ENCODE data around the gene FCRL6. TPM values are rescaled to one million over a fixed set of nuclear protein-coding genes. Genes with fewer than 3 reads are reported as not detected.
A peak's percentile ranks its signal among the peaks of the same experiment; 100 is the strongest.

The FCRL6 gene
- total RNA-seq, 1 experiment from 2014 or later = not detected

GRCh38 chr1:159790237-159790917 is 11.8 kb upstream of the FCRL6 start:
- DNase-seq (ENCODE audit: low read depth, low spot score) = peak; percentile 63

GRCh38 chr1:159791031-159791430 is 11.1 kb upstream of the FCRL6 start:
- in situ Hi-C loops (cut with HindIII; ENCODE audit: low pct_unique_long_range_greater_than_20kb, low sequenced_read_pairs) = loop anchor here (25.0 kb wide), 1 partner anchor 96 kb away; no protein-coding TSS in a partner anchor

More at GRCh38 chr1:159790237-159790917, 11.8 kb upstream of the FCRL6 start:
- in situ Hi-C loops (cut with HindIII; ENCODE audit: low pct_unique_long_range_greater_than_20kb, low sequenced_read_pairs) = loop anchor here (25.0 kb wide), 1 partner anchor 97 kb away; no protein-coding TSS in a partner anchor

DNA sequence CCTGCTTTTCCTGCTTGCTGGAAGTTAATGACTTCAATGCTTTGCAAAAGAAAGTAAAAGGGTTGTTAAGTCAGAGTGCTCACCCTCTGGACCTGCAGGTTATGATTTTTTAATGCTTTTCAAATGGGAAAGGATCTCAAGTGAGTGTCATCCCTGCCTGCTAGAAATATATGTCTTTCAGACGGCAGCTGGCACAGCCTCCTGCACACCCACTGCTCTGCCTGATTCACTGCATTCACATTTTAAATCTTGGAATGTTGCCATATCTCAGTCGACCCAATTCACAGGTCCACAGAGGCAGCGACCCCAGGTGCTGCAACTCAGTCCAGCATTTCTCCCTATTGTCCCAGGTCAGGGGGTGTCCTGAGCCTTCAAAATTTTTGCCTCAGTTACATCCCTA is 10.7 kb upstream of the FCRL6 start:
- in situ Hi-C loops (cut with HindIII; ENCODE audit: low pct_unique_long_range_greater_than_20kb, low sequenced_read_pairs) = loop anchor here (25.0 kb wide), 1 partner anchor 96 kb away; no protein-coding TSS in a partner anchor
- no peak for DNase-seq (ENCODE audit: low read depth, low spot score)

More at GRCh38 chr1:159791031-159791430, 11.1 kb upstream of the FCRL6 start:
- no peak for DNase-seq (ENCODE audit: low read depth, low spot score)

- in situ Hi-C loops (cut with HindIII; ENCODE audit: low pct_unique_long_range_greater_than_20kb, low sequenced_read_pairs) = loop anchor here (25.0 kb wide), 1 partner anchor 92 kb away; no protein-coding TSS in a partner anchor
These were observed 6.6 kb upstream of the FCRL6 start for GRCh38 chr1:159795534-159795933.

GRCh38 chr1:159798893-159799292 is 3.3 kb upstream of the FCRL6 start:
- in situ Hi-C loops (cut with HindIII; ENCODE audit: low pct_unique_long_range_greater_than_20kb, low sequenced_read_pairs) = loop anchor here (25.0 kb wide), 1 partner anchor 88 kb away; no protein-coding TSS in a partner anchor
- peak; percentile 96 for DNase-seq (ENCODE audit: low read depth, low spot score)

More at GRCh38 chr1:159795534-159795933, 6.6 kb upstream of the FCRL6 start:
- peak; percentile 70 for DNase-seq (ENCODE audit: low read depth, low spot score)

DNA sequence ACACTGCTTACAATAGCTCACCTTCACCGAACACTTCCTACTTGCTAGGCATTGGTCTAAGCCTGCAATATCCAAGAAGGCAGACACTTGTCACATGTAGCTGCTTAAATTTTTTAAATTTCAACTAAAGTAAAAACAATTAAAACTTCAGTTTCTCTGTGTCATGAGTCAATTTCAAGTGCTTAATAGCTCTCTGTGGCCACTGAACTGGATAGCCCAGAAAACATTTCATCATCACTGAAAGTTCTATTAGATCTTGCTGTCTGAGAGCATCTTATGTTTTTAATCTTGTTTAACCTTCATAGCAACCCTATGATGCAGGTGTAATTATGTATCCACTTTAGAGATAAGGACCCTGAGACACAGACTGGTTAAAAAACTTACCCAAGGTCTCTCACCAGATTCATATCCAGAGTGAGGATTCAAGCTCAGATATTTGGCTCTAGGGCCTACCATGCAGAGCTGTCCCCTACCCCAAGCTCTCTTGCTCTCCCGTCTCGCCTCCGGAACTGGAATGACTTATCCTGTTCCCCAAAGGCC is 2.6 kb upstream of the FCRL6 start:
- in situ Hi-C loops (cut with HindIII; ENCODE audit: low pct_unique_long_range_greater_than_20kb, low sequenced_read_pairs) = loop anchor here (25.0 kb wide), 1 partner anchor 88 kb away; no protein-coding TSS in a partner anchor
- no peak for DNase-seq (ENCODE audit: low read depth, low spot score)

DNA sequence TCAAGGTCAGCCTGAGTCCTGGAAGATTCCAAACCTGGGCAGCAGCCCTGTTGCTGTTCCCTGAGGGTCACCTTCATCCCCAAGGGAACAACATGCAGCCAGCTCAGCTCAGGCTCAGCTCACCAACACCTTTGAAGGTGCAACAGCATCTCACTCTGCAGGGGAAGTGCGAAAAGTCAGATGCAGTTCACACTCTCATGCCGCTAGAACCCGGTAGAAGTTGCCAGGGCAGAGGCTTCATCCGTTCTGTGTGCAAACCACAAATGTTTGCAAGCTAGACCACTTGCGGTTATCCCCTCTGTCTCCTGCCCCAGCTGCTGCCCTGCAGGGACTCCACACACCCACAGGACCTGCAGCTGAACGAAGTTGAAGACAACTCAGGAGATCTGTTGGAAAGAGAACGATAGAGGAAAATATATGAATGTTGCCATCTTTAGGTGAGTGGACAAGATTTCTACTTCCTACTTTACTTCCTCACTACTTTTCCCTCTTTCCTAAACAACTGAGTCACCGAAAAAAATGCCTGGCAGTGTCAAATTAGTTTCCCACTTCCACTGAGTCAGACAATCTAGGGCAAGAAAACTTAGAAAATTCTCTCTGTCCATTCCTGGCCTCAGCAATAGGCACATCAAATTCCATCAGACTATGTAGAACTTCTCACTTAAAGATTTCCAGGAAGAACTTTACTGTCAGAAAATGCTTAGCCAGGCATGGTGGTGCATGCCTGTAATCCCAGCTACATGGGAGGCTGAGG is 1.8 kb upstream of the FCRL6 start:
- no peak for DNase-seq (ENCODE audit: low read depth, low spot score)
- in situ Hi-C loops (cut with HindIII; ENCODE audit: low pct_unique_long_range_greater_than_20kb, low sequenced_read_pairs) = no loop called here

GRCh38 chr1:159803956-159804689 is 2.0 kb downstream of the FCRL6 start:
- DNase-seq (ENCODE audit: low read depth, low spot score) = no peak
- in situ Hi-C loops (cut with HindIII; ENCODE audit: low pct_unique_long_range_greater_than_20kb, low sequenced_read_pairs) = no loop called here

GRCh38 chr1:159804924-159805323 is 2.8 kb downstream of the FCRL6 start:
- peak; percentile 86 for DNase-seq (ENCODE audit: low read depth, low spot score)

GRCh38 chr1:159815926-159816325 is 13.8 kb downstream of the FCRL6 start:
- in situ Hi-C loops (cut with HindIII; ENCODE audit: low pct_unique_long_range_greater_than_20kb, low sequenced_read_pairs) = no loop called here
- no peak for DNase-seq (ENCODE audit: low read depth, low spot score)

More at GRCh38 chr1:159804924-159805323, 2.8 kb downstream of the FCRL6 start:
- in situ Hi-C loops (cut with HindIII; ENCODE audit: low pct_unique_long_range_greater_than_20kb, low sequenced_read_pairs) = no loop called here

DNA sequence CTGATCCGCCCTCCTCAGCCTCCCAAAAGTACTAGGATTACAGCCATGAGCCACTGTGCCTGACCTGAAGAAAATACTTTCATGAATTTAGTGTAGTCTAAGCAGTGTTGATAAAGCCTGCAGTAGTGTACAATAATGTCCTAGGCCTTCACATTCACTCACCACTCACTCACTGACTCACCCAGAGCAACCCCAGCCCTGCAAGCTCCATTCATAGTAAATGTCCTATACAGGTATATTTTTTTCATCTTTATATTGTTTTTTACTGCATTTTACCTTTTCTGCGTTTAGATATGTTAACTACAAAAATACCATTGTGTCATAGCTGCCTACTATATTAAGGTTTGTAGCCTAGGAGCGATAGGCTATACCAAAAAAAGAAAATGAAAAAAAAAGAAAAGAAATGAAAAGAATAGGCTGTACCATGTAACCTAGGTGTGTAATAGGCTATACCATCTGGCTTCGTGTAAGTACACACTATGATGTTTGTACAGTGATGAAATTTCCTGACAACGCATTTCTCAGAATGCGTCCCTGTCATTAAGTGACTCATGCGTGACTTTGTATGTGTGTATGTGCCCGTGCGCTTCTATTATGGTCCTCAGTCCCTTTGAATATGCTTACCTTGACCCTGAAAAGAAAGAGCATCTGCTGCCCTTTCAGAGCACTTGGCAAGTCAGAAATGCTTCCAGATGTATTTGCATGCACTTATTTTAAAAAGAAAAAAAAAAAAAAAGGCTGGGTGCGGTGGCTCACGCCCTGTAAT is 15.3 kb downstream of the FCRL6 start:
- no peak for DNase-seq (ENCODE audit: low read depth, low spot score)
- in situ Hi-C loops (cut with HindIII; ENCODE audit: low pct_unique_long_range_greater_than_20kb, low sequenced_read_pairs) = no loop called here

GRCh38 chr1:159821171-159821867 is 19.2 kb downstream of the FCRL6 start:
- DNase-seq (ENCODE audit: low read depth, low spot score) = peak; percentile 31
- in situ Hi-C loops (cut with HindIII; ENCODE audit: low pct_unique_long_range_greater_than_20kb, low sequenced_read_pairs) = no loop called here

GRCh38 chr1:159823406-159823805 is 21.2 kb downstream of the FCRL6 start:
- no peak for DNase-seq (ENCODE audit: low read depth, low spot score)
- in situ Hi-C loops (cut with HindIII; ENCODE audit: low pct_unique_long_range_greater_than_20kb, low sequenced_read_pairs) = no loop called here

DNA sequence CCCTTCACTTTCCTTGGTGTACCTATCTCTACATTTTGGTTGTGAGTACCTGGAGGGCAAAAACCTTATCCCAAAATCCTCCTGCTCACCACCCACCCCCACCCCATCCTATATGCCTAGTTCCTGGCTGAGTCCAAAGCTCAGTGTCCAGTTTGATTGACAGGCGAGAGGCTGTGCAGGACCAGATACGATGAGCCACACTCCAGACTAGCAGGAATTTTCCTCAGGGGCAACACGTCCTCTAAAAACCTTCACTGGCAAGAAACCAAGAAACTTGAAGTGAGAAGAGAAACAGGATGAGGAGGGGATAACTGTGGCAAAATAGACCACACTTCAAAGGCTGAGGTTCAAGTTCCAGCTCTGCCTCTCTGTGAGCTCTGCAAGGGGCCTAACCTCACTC is 23.4 kb downstream of the FCRL6 start:
- in situ Hi-C loops (cut with HindIII; ENCODE audit: low pct_unique_long_range_greater_than_20kb, low sequenced_read_pairs) = no loop called here
- no peak for DNase-seq (ENCODE audit: low read depth, low spot score)

- DNase-seq (ENCODE audit: low read depth, low spot score) = no peak
- in situ Hi-C loops (cut with HindIII; ENCODE audit: low pct_unique_long_range_greater_than_20kb, low sequenced_read_pairs) = no loop called here
These were observed 24.4 kb downstream of the FCRL6 start, which contains the start of gene SLAMF8 for GRCh38 chr1:159826441-159827101. Gene SLAMF8 (plus strand): TSS chr1:159826873. CDS start chr1:159826899, 26 bp downstream.

GRCh38 chr1:159827102-159827490 is 24.9 kb downstream of the FCRL6 start:
- DNase-seq (ENCODE audit: low read depth, low spot score) = no peak
- in situ Hi-C loops (cut with HindIII; ENCODE audit: low pct_unique_long_range_greater_than_20kb, low sequenced_read_pairs) = no loop called here
